Caki2 (cell line): ENCODE results near the gene LGALS3BP. TPM values are rescaled to one million over a fixed set of nuclear protein-coding genes. Genes with fewer than 3 reads are reported as not detected.

Source experiments
- DNase-seq: peaks from one replicate; pipeline ENCODE4 v3.0.0-alpha.2; 2015; ENCODE audit warnings: low read depth
- in situ Hi-C: cut with HindIII; loops from 2 replicates; pipeline ENCODE4 v1.10.0; 2016; ENCODE audit warnings: low sequenced_read_pairs, low pct_unique_long_range_greater_than_20kb, mixed read lengths
- total RNA-seq: library from RNA; depleted of rRNA; stranded (reverse); fragments of >200 nt; shearing (Covaris generic); gene quantifications from 2 replicates; pipeline ENCODE4 v1.2.3, GENCODE V29; 2014; ENCODE audit warnings: low replicate concordance; rRNA removed

Gene LGALS3BP
- total RNA-seq, 1 experiment from 2014 or later, result 478 TPM

GRCh38 chr17:78933025-78933958, 46.4 kb downstream of the LGALS3BP start:
- in situ Hi-C loops, result no loop called here
- DNase-seq, result peak; percentile 80

GRCh38 chr17:78929908-78930775, 49.6 kb downstream of the LGALS3BP start:
- in situ Hi-C loops, result no loop called here

GRCh38 chr17:78925662-78926555, 53.8 kb downstream of the LGALS3BP start:
- DNase-seq, result no peak
- in situ Hi-C loops, result no loop called here

More at GRCh38 chr17:78929908-78930775, 49.6 kb downstream of the LGALS3BP start:
- no peak for DNase-seq

- DNase-seq, result peak; percentile 58
- in situ Hi-C loops, result no loop called here
These were observed 54.5 kb downstream of the LGALS3BP start, which contains the start of gene TIMP2 for GRCh38 chr17:78925234-78925633. TSS of gene TIMP2 (minus strand) at chr17:78925387. CDS start at chr17:78925088, 299 bp downstream.

GRCh38 chr17:78924481-78925151, 55.1 kb downstream of the LGALS3BP start:
- no peak for DNase-seq
- in situ Hi-C loops, result no loop called here

- in situ Hi-C loops, result no loop called here
- DNase-seq, result peak; percentile 58
These were observed 55.9 kb downstream of the LGALS3BP start for GRCh38 chr17:78923660-78924453.

- in situ Hi-C loops, result no loop called here
These were observed 56.8 kb downstream of the LGALS3BP start for GRCh38 chr17:78922816-78923498.

GRCh38 chr17:78921437-78921971, 58.2 kb downstream of the LGALS3BP start:
- DNase-seq, result no peak
- in situ Hi-C loops, result no loop called here

More at GRCh38 chr17:78922816-78923498, 56.8 kb downstream of the LGALS3BP start:
- DNase-seq, result no peak

Other genes starting within 250 kb of the LGALS3BP start
- gene CYTH1, start 197.7 kb downstream of the LGALS3BP start, total RNA-seq, result 52.6 and 58.0 TPM in 2 replicates
- 28.8 and 32.9 TPM in 2 replicates for gene USP36, start 139.1 kb downstream of the LGALS3BP start, total RNA-seq
- 0.35 TPM in 1 of 2 replicates, not detected in the other for gene CEP295NL, start 76.7 kb downstream of the LGALS3BP start, total RNA-seq
- 70.1 and 77.2 TPM in 2 replicates for gene TIMP2, start 54.5 kb downstream of the LGALS3BP start, total RNA-seq
- 63.0 and 77.3 TPM in 2 replicates for gene CANT1, start 29.8 kb upstream of the LGALS3BP start, total RNA-seq
- gene C1QTNF1, start 44.2 kb upstream of the LGALS3BP start, total RNA-seq, result not detected in 2 replicates
- 12.8 and 12.9 TPM in 2 replicates for gene ENGASE, start 94.9 kb upstream of the LGALS3BP start, total RNA-seq